ENCODE data around the gene ACTR6.

GRCh38 chr12:100225491-100225890 is 24.9 kb downstream of the ACTR6 start:
- TF ChIP-seq CTCF (IDR thresholded peaks at IDR 0.05) (no peak), POLR2A (IDR thresholded peaks at IDR 0.05) (no peak)
